HG02678 (cell line): ENCODE results near the gene GSG1L2.

Source experiments
- ATAC-seq: cut with Tn5 transposase; IDR thresholded peaks from one replicate; pipeline ENCODE4 v1.9.1; 2021; ENCODE audit warnings: mild to moderate bottlenecking, moderate library complexity; ENCODE audit not compliant: unreplicated experiment

Gene GSG1L2

GRCh38 chr17:9821921-9822320 is at the start of gene GSG1L2:
Gene GSG1L2, minus strand, starts transcription at chr17:9822079. Its CDS starts 8 bp downstream, at chr17:9822071.
- ATAC-seq, result no peak

- ATAC-seq, result no peak
These were observed 46.7 kb upstream of the GSG1L2 start for GRCh38 chr17:9868552-9868951.

GRCh38 chr17:9865586-9865985 is 43.7 kb upstream of the GSG1L2 start:
- ATAC-seq, result no peak

- no peak for ATAC-seq
These were observed 41.1 kb upstream of the GSG1L2 start for GRCh38 chr17:9862949-9863348.

- no peak for ATAC-seq
These were observed 40.3 kb upstream of the GSG1L2 start for GRCh38 chr17:9862220-9862619.

GRCh38 chr17:9860851-9861250 is 39.0 kb upstream of the GSG1L2 start:
- ATAC-seq, result no peak

- ATAC-seq, result no peak
These were observed 37.9 kb upstream of the GSG1L2 start for GRCh38 chr17:9859781-9860180.

GRCh38 chr17:9855036-9855435 is 33.2 kb upstream of the GSG1L2 start:
- no peak for ATAC-seq

- ATAC-seq, result no peak
These were observed 32.4 kb upstream of the GSG1L2 start for GRCh38 chr17:9854255-9854654.

GRCh38 chr17:9850151-9850550 is 28.3 kb upstream of the GSG1L2 start:
- ATAC-seq, result no peak

- ATAC-seq, result no peak
These were observed 23.4 kb upstream of the GSG1L2 start for GRCh38 chr17:9845306-9845705.

- ATAC-seq, result no peak
These were observed 22.3 kb upstream of the GSG1L2 start for GRCh38 chr17:9844153-9844552.

- no peak for ATAC-seq
These were observed 21.5 kb upstream of the GSG1L2 start for GRCh38 chr17:9843152-9844010.

GRCh38 chr17:9842057-9842758 is 20.3 kb upstream of the GSG1L2 start:
- no peak for ATAC-seq

- no peak for ATAC-seq
These were observed 17.6 kb upstream of the GSG1L2 start for GRCh38 chr17:9839433-9839832.

- no peak for ATAC-seq
These were observed 15.9 kb upstream of the GSG1L2 start for GRCh38 chr17:9837551-9838471.

GRCh38 chr17:9833922-9834321 is 12.0 kb upstream of the GSG1L2 start:
- ATAC-seq, result no peak

GRCh38 chr17:9830711-9831110 is 8.8 kb upstream of the GSG1L2 start:
- ATAC-seq, result no peak

- ATAC-seq, result no peak
These were observed 7.5 kb upstream of the GSG1L2 start for GRCh38 chr17:9829343-9829742.

- ATAC-seq, result no peak
These were observed 6.7 kb upstream of the GSG1L2 start for GRCh38 chr17:9828296-9829295.
